RCC 7860 (cell line): ENCODE measurements around the gene XYLT1.

Experiments
- DNase-seq: peaks from one replicate; pipeline ENCODE4 v3.0.0-alpha.2; 2015; ENCODE audit warnings: low spot score
- FAIRE-seq: peaks from 2 replicates; lab custom pipeline; 2012; peaks lifted over from hg19 to GRCh38; lab: Jason Lieb, UNC

Gene XYLT1

DNA sequence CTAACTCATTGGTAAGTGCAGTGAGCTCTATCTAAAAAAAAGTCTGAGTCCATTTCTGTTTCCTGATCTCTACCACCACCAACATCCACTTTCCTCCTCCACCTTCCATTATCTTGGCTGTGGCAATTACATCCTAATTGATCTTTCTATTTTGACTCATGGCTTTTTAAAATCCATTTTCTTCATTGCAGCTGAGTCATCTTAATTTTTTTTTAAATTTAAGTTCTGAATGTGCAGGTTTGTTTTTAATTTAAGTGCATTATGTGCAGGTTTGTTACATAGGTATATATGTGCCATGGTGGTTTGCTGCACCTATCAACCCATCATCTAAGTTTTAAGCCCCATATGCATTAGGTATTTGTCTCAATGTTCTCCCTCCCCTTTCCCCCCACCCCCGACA is 390.7 kb downstream of the XYLT1 start:
- no peak for FAIRE-seq
- DNase-seq = no peak

DNA sequence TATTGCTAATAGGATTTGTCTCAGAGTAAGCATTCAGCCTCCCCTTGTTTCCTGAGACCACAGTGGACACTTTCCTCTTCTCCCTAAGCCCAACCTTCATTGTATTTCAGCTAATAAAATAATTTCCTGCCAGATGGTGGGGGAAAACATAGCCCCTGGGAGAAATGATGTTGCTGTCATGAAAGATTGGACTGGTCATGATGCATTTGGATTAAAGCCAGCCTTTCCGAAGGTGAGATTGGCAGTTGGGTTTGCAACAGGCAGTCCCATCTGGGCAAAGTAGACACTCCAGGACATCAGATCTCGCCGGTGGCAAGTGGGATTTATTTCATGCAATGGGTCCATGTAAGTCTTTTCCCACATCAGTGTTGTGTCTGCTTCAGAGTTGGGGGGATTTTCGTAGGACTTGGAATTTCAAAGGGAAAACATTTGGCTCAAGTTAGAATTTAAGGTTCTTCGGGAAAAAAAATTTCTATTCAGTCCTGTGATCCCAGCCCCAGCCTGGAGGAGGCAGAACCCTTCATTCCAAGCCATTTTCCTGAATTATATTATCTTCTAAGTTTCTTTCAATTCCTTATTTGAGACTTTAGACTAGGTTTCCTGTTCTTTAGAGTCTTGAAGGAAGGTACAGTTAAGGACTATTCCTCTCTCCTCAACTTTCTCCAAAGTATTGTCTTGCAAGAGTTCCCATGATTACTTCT is 391.7 kb downstream of the XYLT1 start:
- no peak for FAIRE-seq
- no peak for DNase-seq

DNA sequence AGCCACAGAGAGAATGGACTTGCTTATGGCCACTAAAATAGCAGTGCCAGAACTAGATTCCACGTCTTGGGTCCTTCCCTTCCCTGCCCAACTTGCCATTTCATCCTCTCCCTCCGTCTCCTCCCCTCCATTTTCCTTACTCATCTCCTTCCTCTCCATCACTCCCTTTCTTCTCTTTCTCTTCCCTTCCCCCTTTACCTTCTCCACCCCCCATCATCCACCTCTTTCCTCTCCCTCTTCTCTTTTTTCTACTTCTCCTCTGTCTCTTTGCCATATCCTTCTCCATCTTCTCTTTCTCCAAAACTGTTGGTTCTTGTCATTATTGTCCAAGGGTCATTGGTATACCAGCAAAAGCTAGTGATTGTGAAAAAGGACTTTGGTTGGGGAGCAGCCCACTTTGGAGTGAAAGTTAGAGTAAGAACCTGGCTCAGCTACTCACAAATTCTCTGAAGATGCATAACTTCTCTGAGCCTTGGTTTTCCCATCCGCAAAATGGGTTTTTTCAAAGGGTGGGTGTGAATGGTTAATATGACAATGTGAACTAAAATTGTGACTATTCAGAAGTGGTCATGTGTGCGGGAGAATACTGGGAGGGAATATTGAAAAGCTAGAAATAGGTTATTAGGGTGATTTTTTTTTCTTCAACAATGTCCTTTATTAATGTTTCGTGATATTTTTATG is 393.8 kb downstream of the XYLT1 start:
- FAIRE-seq = no peak

DNA sequence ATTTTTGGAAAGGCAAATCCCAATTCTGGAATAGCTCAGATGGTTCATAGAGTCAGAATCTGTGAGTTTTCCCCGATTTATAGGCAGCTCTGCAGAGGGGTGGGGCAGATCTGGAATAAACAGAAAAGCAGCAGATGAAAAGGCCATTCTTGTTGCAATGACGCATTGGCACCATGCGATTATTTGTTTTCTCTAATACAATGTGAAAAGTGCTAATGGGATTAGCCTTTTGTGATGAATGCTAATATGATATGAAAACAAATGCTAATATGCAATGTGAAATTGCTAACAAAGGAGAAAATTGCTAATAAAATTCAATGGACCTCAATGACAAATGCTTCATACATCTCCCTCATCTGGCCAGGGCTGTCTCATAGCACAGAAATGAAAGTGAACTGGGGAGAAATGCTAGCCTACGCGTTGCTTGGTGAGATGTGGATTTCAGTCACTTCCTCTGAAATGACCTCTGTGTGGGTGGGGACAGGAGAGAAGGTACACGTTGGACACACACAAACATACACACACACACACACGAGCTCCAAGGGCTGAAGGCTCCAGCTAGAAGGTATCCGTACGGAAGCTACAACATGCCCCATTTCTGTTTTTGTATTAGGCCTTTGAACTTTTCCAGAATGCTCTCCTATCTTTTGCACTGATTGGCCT is 394.5 kb downstream of the XYLT1 start:
- FAIRE-seq = no peak
- DNase-seq = no peak

More for the DNA sequence above, 393.8 kb downstream of the XYLT1 start:
- DNase-seq = no peak

DNA sequence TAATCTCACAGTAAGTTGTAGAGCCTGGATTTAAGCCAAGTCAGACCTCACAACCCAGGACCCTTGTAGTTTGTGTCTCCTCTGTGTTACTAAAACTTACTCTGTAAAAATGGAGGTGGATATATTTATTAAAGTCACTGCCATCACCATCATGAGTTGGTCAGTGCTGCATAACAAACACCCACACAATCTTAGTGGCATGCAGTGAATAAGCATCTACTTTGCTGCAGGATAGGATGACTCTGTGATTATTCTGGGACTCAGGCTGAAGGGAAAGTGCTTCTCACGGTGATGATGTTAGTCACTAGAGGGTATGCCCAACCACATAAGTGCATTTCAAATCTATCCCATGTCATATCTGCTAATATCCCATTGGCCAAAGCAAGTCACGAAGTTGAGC is 398.7 kb downstream of the XYLT1 start:
- FAIRE-seq = no peak
- DNase-seq = no peak

DNA sequence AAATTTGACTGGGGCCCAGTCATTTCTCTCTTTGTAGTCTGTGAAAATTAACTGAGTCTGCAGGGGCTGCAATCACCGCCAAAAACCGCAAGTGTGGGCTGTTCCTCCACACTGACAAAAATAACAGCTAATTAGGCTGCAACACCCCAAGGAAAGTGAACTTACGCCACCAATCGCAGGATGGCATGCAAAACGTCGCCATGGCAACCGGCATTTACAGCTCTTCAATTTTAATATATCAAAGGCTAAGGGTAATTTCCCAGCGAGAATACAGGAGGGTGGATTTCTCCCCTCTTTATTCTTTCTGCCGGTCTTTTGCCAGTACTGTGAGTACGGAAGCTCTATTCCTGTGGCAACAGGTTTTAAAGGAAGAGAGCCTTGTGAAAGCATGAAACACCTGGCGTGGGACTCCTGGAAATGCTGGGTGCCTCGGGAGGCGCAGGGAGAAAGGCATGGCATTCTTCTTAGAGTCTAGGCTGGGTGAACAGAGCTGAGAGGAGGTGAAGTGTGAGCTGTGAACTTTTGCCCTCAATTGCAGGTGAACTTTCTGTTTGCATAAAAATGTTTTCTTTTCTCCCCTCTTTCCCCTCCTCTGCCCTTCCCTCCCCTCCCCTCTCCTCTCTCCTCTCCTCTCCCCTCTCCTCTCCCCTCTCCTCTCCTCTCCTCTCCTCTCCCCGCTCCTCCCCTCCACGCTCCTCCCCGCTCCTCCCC is 399.7 kb downstream of the XYLT1 start:
- no peak for FAIRE-seq
- no peak for DNase-seq

- no peak for FAIRE-seq
- no peak for DNase-seq
Measured at GRCh38 chr16:17069681-17070080, 401.1 kb downstream of the XYLT1 start.

- no peak for FAIRE-seq
- no peak for DNase-seq
Measured at GRCh38 chr16:17068524-17068923, 402.2 kb downstream of the XYLT1 start.

GRCh38 chr16:17067882-17068281 is 402.9 kb downstream of the XYLT1 start:
- DNase-seq (no peak), FAIRE-seq (no peak)

DNA sequence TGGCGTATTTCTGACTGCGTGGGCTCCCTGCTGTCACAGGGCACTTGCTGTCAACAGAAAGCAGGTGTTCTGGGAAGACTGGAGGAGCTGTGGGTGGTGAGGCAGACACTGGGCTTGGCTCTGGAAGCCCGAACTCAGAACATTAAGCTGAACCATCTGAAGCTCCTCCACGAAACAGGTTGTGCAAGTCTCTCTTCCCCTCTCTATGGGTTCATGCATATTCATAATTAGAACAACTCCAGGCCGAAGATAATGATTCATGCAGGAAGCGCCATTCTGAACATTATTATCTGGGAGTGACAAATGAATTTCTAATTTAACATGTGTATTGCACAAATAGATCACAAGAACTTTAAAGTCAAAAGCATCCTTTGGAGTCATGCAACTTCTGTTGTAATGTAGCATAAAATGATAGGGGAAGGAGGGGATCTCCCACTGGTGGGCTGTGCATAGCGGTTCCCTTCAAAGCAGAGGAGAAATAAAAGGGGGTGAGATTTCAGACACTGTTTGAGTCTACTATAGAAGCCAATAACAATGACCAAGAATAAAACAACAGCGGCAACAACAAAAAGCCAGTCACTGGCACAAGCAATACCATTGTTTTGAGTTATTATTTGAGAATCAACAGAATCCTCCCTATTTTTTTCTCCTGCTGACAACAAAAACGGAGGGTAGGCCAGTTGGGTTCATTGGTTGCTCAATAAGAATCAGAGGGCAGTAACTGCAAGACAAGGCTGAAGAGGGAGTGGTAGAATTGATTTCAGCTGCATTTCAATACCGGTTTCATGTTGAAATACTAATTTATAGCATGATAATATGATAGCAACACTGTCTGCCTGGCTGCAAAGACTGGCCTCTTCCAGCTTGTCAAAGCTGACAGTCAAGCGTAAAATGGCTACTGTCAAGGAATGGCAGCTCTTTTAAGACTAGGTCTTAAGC is 407.3 kb downstream of the XYLT1 start:
- no peak for FAIRE-seq
- DNase-seq = no peak

DNA sequence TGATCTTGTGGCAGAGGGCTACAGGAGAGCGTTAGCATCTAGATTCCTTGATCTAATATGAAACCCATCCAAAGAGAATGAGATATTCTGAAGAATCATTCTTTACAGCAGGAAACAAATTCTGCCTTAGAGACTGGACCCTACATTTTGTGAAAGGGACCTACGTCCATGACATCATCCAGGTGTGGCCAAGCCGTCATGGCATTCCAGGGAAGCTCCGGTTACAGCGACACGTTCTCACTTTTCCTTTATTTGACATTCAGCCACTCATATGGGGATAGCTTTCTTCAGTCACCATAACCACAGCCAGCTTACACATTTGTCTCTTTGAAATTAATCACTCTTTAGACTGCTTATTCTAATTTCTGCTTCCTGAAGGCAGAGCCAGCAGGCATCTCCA is 408.1 kb downstream of the XYLT1 start:
- no peak for DNase-seq
- FAIRE-seq = no peak

- no peak for DNase-seq
Measured at GRCh38 chr16:17061326-17061725, 409.4 kb downstream of the XYLT1 start.

DNA sequence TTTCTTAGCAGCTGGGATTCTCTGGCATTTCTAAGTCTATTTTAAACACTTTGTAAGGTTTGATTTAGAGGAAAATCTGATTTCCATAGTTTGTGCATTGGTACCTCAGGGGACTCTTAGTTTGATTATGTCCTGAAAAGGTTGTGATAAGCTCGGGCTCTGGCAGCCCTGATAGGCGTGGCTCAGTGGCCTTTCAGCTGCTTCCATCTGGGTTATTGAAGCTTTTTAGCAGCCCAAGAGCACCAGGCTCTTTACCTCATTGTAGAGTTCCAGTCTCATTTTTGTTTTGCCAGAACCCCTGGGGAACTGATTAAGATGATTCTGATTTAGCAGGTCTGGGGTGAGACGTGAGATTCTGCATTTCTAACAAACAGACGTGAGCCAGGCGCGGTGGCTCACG is 412.3 kb downstream of the XYLT1 start:
- DNase-seq = no peak
- no peak for FAIRE-seq

More at GRCh38 chr16:17061326-17061725, 409.4 kb downstream of the XYLT1 start:
- FAIRE-seq = no peak

DNA sequence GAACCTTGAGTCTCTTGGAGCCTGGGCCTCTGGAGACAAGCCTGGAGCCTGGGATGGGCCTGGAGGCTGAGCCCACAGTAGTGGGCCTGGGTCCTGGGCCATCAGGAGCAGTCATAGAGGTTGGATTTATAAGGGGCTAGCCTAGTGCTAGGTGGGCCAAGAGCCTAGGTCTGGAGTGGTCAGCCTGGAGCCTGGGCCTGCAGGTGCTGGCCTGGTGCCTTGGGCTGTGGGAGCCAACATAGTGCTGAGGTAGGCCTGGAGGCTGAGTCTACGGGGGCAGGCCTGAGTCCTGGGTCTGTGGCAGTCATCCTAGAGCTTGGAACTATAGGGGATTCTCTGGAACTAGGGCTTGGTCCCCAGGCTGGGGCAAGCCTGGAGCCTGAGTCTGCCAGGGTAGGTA is 414.1 kb downstream of the XYLT1 start:
- no peak for FAIRE-seq
- no peak for DNase-seq

DNA sequence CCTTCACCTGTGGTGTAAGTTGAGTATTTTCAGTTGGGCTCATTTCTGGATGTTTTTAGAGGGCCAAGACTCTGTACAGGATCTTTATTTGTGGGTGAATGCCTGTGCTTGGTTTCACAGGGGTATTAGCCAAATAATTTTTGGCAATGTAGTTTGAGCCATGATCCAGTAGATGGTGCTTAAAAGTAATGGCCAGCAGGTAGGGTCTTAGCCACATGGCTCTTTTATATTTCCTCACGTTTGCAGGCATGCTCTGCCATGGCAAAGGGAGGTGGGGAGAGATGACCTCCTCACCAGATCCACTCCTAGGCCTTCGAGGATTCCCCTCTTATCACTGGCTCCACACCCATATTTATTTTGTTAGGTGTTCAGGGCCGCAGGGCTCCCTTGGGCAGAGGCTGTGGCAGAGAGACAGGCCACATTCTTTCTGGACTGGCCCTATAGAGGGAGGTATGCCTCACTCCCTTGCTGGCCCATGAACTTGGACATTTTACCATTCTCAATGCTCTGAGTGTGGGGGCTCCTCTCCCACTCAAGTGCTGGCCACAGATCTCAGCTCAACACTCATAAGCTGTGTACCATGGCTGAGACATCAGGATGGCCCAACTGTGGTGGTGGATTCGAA is 417.1 kb downstream of the XYLT1 start:
- DNase-seq = no peak
- no peak for FAIRE-seq
